PC-3 (cell line): ENCODE measurements around the gene RPS15.

Experiments
- EZH2 ChIP-seq: fragments of 300-600 bp; sonication (generic); IDR thresholded peaks from one replicate; pipeline ENCODE4 v1.6.1; 2017; ENCODE audit warnings: antibody characterized with exemption, mild to moderate bottlenecking, low read length; ENCODE audit not compliant: unreplicated experiment
- EZH2phosphoT487 ChIP-seq: fragments of 300-600 bp; sonication (generic); IDR thresholded peaks from 2 replicates; pipeline ENCODE4 v1.6.1; 2018; ENCODE audit warnings: mild to moderate bottlenecking, antibody characterized with exemption, low read length, borderline replicate concordance
- TF ChIP-seq, protein P1 (sequence below): fragments of 300-600 bp; sonication (generic); conservative IDR thresholded peaks from 2 replicates; pipeline ENCODE4 v1.5.1; 2017; ENCODE audit warnings: antibody characterized with exemption, low read depth, mild to moderate bottlenecking, low read length

DNA sequence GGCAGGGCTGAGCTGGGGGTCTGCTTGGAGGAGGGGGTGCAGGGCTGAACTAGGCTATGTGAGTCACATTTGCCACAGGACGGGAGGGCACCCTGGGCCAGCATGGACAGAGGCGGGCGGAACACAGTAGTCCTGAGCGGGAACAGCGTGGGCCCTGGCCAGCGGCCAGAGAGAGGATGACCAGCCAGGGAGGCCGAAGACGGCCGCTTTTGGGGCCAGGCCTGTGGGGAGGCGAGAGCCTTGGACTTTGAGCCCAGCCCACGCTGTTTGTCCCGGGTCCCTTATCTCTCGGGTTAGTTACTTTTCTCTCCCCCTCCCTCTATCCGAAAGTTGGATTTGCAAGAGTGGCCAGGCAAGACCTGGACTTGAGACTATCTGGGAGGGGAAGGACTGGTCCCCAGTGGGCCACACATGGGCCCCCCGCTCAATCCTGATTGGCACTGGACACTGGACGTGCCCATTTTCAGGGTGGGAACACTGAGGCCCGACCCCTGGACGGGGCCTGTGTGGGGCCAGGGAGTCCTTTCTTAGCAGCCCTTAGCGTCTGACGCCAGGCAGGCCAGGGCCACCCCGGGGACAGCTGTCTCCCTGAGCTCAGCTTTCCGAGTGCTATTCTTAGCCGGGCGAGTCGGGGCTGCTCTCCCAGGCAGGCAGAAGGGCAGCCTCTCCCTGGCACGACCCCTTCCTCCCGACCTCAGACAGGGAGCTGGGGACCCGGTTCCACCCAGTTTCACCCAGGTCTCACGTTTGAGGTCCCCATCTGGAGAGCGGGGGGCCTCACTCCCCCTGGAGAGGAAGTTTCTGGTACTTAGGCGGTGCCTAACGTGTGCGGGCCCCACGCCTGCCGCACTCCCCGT is 37.7 kb upstream of the RPS15 start:
- TF ChIP-seq, protein P1, sequence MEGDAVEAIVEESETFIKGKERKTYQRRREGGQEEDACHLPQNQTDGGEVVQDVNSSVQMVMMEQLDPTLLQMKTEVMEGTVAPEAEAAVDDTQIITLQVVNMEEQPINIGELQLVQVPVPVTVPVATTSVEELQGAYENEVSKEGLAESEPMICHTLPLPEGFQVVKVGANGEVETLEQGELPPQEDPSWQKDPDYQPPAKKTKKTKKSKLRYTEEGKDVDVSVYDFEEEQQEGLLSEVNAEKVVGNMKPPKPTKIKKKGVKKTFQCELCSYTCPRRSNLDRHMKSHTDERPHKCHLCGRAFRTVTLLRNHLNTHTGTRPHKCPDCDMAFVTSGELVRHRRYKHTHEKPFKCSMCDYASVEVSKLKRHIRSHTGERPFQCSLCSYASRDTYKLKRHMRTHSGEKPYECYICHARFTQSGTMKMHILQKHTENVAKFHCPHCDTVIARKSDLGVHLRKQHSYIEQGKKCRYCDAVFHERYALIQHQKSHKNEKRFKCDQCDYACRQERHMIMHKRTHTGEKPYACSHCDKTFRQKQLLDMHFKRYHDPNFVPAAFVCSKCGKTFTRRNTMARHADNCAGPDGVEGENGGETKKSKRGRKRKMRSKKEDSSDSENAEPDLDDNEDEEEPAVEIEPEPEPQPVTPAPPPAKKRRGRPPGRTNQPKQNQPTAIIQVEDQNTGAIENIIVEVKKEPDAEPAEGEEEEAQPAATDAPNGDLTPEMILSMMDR, result no peak
- TF ChIP-seq EZH2, result no peak
- no peak for TF ChIP-seq EZH2phosphoT487
